ENCODE results near the gene CBX3. TPM values are rescaled to one million over a fixed set of nuclear protein-coding genes. Genes with fewer than 3 reads are reported as not detected.

Gene CBX3
- total and polyA plus RNA-seq, 2 of the 13 experiments (the other 11 are each of a cell fraction or from before 2014, with no cell fraction given): 53.9 to 249 TPM

- TF ChIP-seq HNF4G (IDR thresholded peaks at IDR 0.05; ENCODE audit: borderline replicate concordance, low read depth, low read length) (0 out of 2 replicates have a peak, but pooled peaks have one; percentile 8), HNF4G (CRISPR knock-in tag; IDR thresholded peaks at IDR 0.05; ENCODE audit: borderline replicate concordance, low read depth) (no peak), TFE3 (CRISPR knock-in tag; IDR thresholded peaks at IDR 0.05) (0 out of 2 replicates have a peak, but pooled peaks have one; percentile 12), NFRKB (IDR thresholded peaks at IDR 0.05) (peak; percentile 69), ZNF431 (CRISPR knock-in tag; IDR thresholded peaks at IDR 0.05; ENCODE audit: borderline replicate concordance, low read depth) (0 out of 2 replicates have a peak, but pooled peaks have one; percentile 10), ZNF777 (CRISPR knock-in tag; IDR thresholded peaks at IDR 0.05) (no peak), ZNF280D (CRISPR knock-in tag; IDR thresholded peaks at IDR 0.05) (0 out of 2 replicates have a peak, but pooled peaks have one; percentile 20), PRPF4 (IDR thresholded peaks at IDR 0.05; ENCODE audit: low read depth, low read length, poor library complexity, severe bottlenecking) (peak; percentile 99), ELF1 (CRISPR knock-in tag; IDR thresholded peaks at IDR 0.05) (no peak), SATB2 (CRISPR knock-in tag; IDR thresholded peaks at IDR 0.05) (no peak), ZSCAN31 (CRISPR knock-in tag; IDR thresholded peaks at IDR 0.05; ENCODE audit: low read depth) (peak; percentile 43; the same call in 1 of the 2 replicates), ZHX2 (IDR thresholded peaks at IDR 0.05; ENCODE audit: low read depth) (peak; percentile 56; the same call in 1 of the 2 replicates), ZHX2 (CRISPR knock-in tag; IDR thresholded peaks at IDR 0.05; ENCODE audit: borderline replicate concordance) (no peak), HBP1 (CRISPR knock-in tag; IDR thresholded peaks at IDR 0.05; ENCODE audit: low read depth) (peak; percentile 19; the same call in 1 of the 2 replicates), KAT8 (CRISPR knock-in tag; IDR thresholded peaks at IDR 0.05) (no peak; the same call in 1 of the 2 replicates), CHD2 (IDR thresholded peaks at IDR 0.05; ENCODE audit: low read depth, low read length) (peak; percentile 73), ZNF746 (CRISPR knock-in tag; IDR thresholded peaks at IDR 0.05) (no peak), MAFK (conservative IDR thresholded peaks at IDR 0.05 in 1 of 2, IDR thresholded peaks at IDR 0.05 in 1 of 2; ENCODE audit: low read length in 2 of 2) (no peak), KLF16 (CRISPR knock-in tag; IDR thresholded peaks at IDR 0.05) (peak in 1 of 2 experiments; percentile 10; a peak in 1 of 4 replicates)
These were observed 1.5 kb upstream of the CBX3 start (continued) for GRCh38 chr7:26200038-26200443.

Data from HepG2 (cell line).